ENCODE measurements around the gene ZNF557. TPM values are rescaled to one million over a fixed set of nuclear protein-coding genes. Genes with fewer than 3 reads are reported as not detected.

ZNF557 gene
- total and polyA plus RNA-seq, 2 of the 4 experiments (the other 2 are of a cell fraction) = 3.7 to 21.1 TPM

DNA sequence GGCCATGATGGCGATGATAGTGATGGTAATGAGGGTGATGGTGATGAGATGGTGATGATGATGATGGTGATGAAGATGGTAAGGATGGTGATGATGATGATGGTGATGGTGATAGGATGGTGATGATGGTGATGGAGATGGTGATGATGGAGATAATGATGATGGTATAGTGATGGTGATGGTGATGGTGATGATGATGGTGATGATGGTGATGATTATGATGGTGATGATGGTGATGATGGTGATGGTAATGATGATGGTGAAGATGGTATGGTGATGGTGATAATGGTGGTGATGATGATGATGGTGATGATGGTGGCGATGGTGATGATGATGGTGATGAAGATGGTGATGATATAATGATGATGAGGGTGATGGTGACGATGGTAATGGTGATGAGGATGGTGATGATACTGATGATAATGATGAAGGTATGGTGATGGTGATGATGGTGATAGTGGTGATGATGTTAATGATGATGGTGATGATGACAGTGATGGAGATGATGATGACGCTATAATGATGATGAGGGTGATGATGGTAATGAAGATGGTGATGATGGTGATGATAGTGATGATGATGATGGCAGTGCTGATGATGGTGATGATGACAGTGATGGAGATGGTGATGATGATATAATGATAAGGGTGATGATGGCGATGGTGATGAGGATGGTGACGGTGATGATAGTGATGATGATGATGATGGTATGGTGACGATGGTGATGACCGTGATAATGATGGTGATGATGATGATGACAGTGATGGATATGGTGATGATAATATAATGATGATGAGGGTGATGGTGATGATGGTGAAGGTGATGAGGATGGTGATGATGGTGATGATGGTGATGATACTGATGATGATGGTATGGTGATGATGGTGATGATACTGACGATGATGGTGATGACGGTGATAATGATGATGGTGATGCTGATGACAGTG lies 37.5 kb downstream of the ZNF557 start:
- in situ Hi-C loops (cut with MboI; ENCODE audit: low sequenced_read_pairs) (loop anchor here (25.0 kb wide), 1 partner anchor 705 kb away; no protein-coding TSS in a partner anchor), intact Hi-C loops (cut with micrococcal nuclease) (no loop called here), dilution Hi-C loops (cut with HindIII; ENCODE audit: low sequenced_read_pairs, unreplicated experiment) (no loop called here)
- Histone ChIP-seq H3K27me3 (ENCODE audit: control insufficient read depth, insufficient read depth, low read length) (peaks cover 2% of the 10 kb centered on the region; the same call in 1 of the 2 replicates), H3K79me1 (ENCODE audit: low read depth in 1 of 2, low read length in 2 of 2) (no peaks in the 10 kb centered on the region), H3K18ac (ENCODE audit: low read depth, low read length) (no peak overlapping the region), H3K4me3 (ENCODE audit: insufficient read depth, low read depth, low read length) (no peak overlapping the region), H3K4me2 (ENCODE audit: low read depth, low read length) (no peak overlapping the region), H3K4me1 (ENCODE audit: control insufficient read depth, insufficient read depth, low read length) (no peaks in the 10 kb centered on the region), H3K56ac (ENCODE audit: extremely low read depth, insufficient read depth, low read length) (no peak overlapping the region), H3K23ac (ENCODE audit: low read depth, low read length) (no peak overlapping the region), H3K9me3 (ENCODE audit: control insufficient read depth, insufficient read depth, low read length) (0 out of 2 replicates have a peak, but pooled peaks cover 1% of the 10 kb centered on the region), H3K36me3 (ENCODE audit: control insufficient read depth, insufficient read depth, low read length) (no peaks in the 10 kb centered on the region), H3K9me1 (ENCODE audit: insufficient read depth, low read length) (no peaks in the 10 kb centered on the region), H2BK5ac (ENCODE audit: low read depth, low read length, poor library complexity, severe bottlenecking) (peak overlapping the region; percentile 41), H4K5ac (ENCODE audit: low read depth, low read length) (no peak overlapping the region), H4K8ac (ENCODE audit: low read depth in 2 of 2, low read length in 2 of 2) (no peak overlapping the region), H3K9ac (ENCODE audit: low read depth, low read length) (no peak overlapping the region), H3K4ac (ENCODE audit: low read depth, low read length) (no peak overlapping the region), H4K91ac (ENCODE audit: insufficient read depth, low read depth, low read length) (no peak overlapping the region), H2BK20ac (ENCODE audit: low read depth, low read length) (no peak overlapping the region), H2AK5ac (ENCODE audit: low read depth, low read length) (no peak overlapping the region), H2AFZ (replicated peaks; ENCODE audit: low read length, poor library complexity) (no peak overlapping the region), H2BK120ac (ENCODE audit: low read depth, low read length) (no peak overlapping the region), H2BK15ac (ENCODE audit: low read depth, low read length) (no peak overlapping the region), H4K20me1 (ENCODE audit: insufficient read depth, low read length) (no peaks in the 10 kb centered on the region), H3K14ac (replicated peaks; ENCODE audit: low read depth, low read length) (no peak overlapping the region), H2AK9ac (replicated peaks; ENCODE audit: low read depth, low read length, poor library complexity) (no peak overlapping the region), H3K27ac (ENCODE audit: insufficient read depth, low read length) (no peak overlapping the region)
- no TSS peak for BruUV-seq (replicated peaks)
- ATAC-seq (ENCODE audit: low read depth) = no peak
- DNase-seq = no peak
- POLR2A ChIA-PET (ENCODE audit: unreplicated experiment) = no interaction called here
- 72 to 100% methylated on average over 2 to 10 of the region's 10 CpGs for WGBS, 2 experiments (ENCODE audit: extremely low coverage in 2 of 2, insufficient read length in 1 of 2)
- CTCF ChIA-PET = no interaction called here
- TF ChIP-seq POLR2A (IDR thresholded peaks at IDR 0.05; ENCODE audit: low read depth, low read length) = no peak

All from IMR-90 (cell line).